Lung (tissue), 12 donors: ENCODE measurements around the gene TTLL3. TPM values are rescaled to one million over a fixed set of nuclear protein-coding genes. Genes with fewer than 3 reads are reported as not detected.
"Not testable (repeated sequence)": the region's sequence is repeated elsewhere in the genome, so short reads cannot be mapped to it uniquely, and the experiment has no call there.

Experiments used
- ATAC-seq: fragments of 200-7000 bp; cut with Tn5 transposase; one replicate; pipeline ENCODE4 v1.9.1; 2020; ENCODE audit warnings: moderate number of reproducible peaks; ENCODE audit not compliant: insufficient read depth, low FRiP score
- DNase-seq, 3 donors: peaks; one replicate each; pipeline ENCODE4 v3.0.0-alpha.2; 2013 to 2017
- H3K27ac ChIP-seq, 2 donors: one replicate each; pipeline ENCODE4 v1.5.1; 2013; ENCODE audit warnings: mild to moderate bottlenecking in 2 of 2, moderate library complexity in 2 of 2, control low read depth in 1 of 2, inconsistent platforms in 1 of 2, low read depth in 1 of 2, low read length in 1 of 2
- H3K27me3 ChIP-seq, 3 donors: one replicate each; pipeline ENCODE4 v1.5.1; 2013; ENCODE audit warnings: low read length in 2 of 3; ENCODE audit not compliant: control insufficient read depth in 3 of 3, insufficient read depth in 3 of 3
- H3K36me3 ChIP-seq, 4 donors: one replicate each; pipeline ENCODE4 v1.5.1; 2013; ENCODE audit warnings: low read length in 4 of 4, mild to moderate bottlenecking in 1 of 4, moderate library complexity in 1 of 4; ENCODE audit not compliant: control insufficient read depth in 4 of 4, insufficient read depth in 4 of 4
- H3K4me1 ChIP-seq, 5 donors: one replicate each; pipeline ENCODE4 v1.5.1; 2013; ENCODE audit warnings: low read length in 5 of 5, mild to moderate bottlenecking in 2 of 5, moderate library complexity in 1 of 5; ENCODE audit not compliant: control insufficient read depth in 5 of 5, insufficient read depth in 5 of 5
- H3K4me3 ChIP-seq: one replicate; pipeline ENCODE4 v1.5.1; 2013; ENCODE audit warnings: mild to moderate bottlenecking, control low read depth, moderate library complexity
- H3K9ac ChIP-seq, 2 donors: one replicate each; pipeline ENCODE4 v1.5.1; 2013; ENCODE audit warnings: low read length in 2 of 2, control low read depth in 1 of 2; ENCODE audit not compliant: insufficient read depth in 1 of 2
- H3K9me3 ChIP-seq, 4 donors: one replicate each; pipeline ENCODE4 v1.5.1; 2013; ENCODE audit warnings: low read length in 3 of 4, mild to moderate bottlenecking in 1 of 4, moderate library complexity in 1 of 4; ENCODE audit not compliant: control insufficient read depth in 4 of 4, insufficient read depth in 3 of 4
- WGBS, 2 donors: extraction: QIAGEN DNeasy Blood & Tissue Kit; methylation state at CpG; one replicate each; pipeline ENCODE4 v1.1.7; 2013; 5-methylcytosine and 5-hydroxymethylcytosine counted together
- polyA plus RNA-seq, 2 donors: library from polyadenylated mRNA; stranded (reverse); fragments of 200-250 nt; gene quantifications; one replicate each; pipeline ENCODE4 v1.2.1, GENCODE V29; 2013
- total RNA-seq, 2 donors: library from RNA; depleted of rRNA in 1 of 2; stranded (reverse); fragments of >200 nt in 1 of 2; gene quantifications; one replicate each; pipeline ENCODE4 v1.2.1, GENCODE V29; 2014 to 2021
- TF ChIP-seq, protein P1 (sequence below): IDR thresholded peaks from 2 replicates; pipeline ENCODE4 v1.5.1; 2012; ENCODE audit warnings: mild to moderate bottlenecking; ENCODE audit errors: control extremely low read depth, extremely low read depth
- donor health status: control.
- donor health status: control.
- donor health status: Bipolar disorder and iron deficiency.
- donor health status: healthy.
- donor health status: DM: yes; HTN: yes; CAD: no.

The TTLL3 gene
- total and polyA plus RNA-seq, 4 donors: 28.4 to 82.3 (median 37.5) TPM

DNA sequence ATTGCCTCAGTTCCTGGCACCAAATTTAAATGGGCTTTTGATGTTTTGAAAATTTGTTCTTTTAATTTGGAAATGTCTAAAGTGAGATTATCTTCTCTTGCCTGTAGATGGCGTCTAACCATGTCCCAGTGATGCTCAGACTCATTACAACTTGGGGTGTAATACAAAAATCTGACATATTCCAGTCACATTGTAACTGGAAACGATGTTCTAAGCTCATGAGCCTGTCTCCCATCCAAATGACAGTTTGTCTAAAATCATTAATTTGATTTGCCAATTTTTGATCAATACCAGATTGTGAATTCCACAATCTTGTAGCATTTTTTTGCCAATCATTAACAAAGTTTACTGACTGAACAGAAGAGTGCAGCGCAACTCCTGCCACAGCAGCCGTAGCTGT is 38.8 kb downstream of the TTLL3 start:
- not testable (repeated sequence) for H3K4me1 ChIP-seq, H3K36me3 ChIP-seq, H3K27ac ChIP-seq, H3K27me3 ChIP-seq, H3K9me3 ChIP-seq, ATAC-seq, H3K9ac ChIP-seq, H3K4me3 ChIP-seq
- TF ChIP-seq, protein P1, sequence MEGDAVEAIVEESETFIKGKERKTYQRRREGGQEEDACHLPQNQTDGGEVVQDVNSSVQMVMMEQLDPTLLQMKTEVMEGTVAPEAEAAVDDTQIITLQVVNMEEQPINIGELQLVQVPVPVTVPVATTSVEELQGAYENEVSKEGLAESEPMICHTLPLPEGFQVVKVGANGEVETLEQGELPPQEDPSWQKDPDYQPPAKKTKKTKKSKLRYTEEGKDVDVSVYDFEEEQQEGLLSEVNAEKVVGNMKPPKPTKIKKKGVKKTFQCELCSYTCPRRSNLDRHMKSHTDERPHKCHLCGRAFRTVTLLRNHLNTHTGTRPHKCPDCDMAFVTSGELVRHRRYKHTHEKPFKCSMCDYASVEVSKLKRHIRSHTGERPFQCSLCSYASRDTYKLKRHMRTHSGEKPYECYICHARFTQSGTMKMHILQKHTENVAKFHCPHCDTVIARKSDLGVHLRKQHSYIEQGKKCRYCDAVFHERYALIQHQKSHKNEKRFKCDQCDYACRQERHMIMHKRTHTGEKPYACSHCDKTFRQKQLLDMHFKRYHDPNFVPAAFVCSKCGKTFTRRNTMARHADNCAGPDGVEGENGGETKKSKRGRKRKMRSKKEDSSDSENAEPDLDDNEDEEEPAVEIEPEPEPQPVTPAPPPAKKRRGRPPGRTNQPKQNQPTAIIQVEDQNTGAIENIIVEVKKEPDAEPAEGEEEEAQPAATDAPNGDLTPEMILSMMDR: peak; percentile 8
- WGBS, 2 donors: 42 to 43% methylated on average over 4 of the region's 4 CpGs
- peak in 2 of 3 donors; percentile 42 to 50 for DNase-seq

DNA sequence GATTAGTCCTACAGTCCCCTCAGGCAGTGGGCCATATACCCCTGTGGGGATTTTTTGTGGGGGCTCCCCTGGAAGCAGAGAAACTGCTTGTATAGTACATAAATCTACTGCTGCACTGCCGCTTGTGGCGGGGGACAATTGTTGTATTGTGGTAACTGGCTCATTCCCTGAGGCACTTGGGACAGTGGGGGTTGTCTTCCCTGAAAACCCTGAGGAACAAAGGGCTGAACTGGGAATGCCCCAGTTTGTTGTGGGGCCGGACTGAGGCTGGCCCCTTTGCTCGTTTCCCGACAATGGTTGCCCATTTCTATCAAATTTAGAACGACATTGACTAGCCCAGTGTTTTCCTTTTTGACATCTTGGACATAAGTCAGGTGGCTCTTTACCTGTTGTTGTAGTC is 41.3 kb downstream of the TTLL3 start:
- not testable (repeated sequence) for H3K4me3 ChIP-seq, H3K27me3 ChIP-seq, H3K36me3 ChIP-seq, ATAC-seq, H3K9ac ChIP-seq, H3K27ac ChIP-seq, H3K9me3 ChIP-seq, DNase-seq, H3K4me1 ChIP-seq
- 88 to 93% methylated on average over 6 of the region's 6 CpGs for WGBS, 2 donors

DNA sequence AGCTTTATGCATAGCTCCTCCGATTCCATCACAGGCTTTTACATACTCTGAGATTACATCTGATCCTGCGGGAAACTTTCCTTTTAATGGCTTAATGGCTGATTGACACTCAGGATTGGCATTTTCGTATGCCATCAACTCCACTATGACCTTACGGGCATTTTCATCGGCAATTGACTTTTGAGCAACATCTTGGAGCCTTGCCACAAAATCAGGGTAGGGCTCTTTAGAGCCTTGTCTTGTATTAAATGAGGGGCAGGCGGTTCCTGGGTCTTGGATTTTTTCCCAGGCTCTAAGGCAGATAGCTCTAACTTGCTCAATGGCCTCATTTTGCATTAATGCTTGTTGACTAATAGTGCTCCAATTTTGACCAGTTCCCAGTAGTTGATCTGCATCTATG is 41.9 kb downstream of the TTLL3 start:
- H3K36me3 ChIP-seq, ATAC-seq, H3K9me3 ChIP-seq, H3K27ac ChIP-seq, DNase-seq, H3K4me1 ChIP-seq, H3K4me3 ChIP-seq, H3K27me3 ChIP-seq, H3K9ac ChIP-seq: not testable (repeated sequence)
- WGBS, 2 donors: 61 to 72% methylated on average over 6 of the region's 6 CpGs

DNA sequence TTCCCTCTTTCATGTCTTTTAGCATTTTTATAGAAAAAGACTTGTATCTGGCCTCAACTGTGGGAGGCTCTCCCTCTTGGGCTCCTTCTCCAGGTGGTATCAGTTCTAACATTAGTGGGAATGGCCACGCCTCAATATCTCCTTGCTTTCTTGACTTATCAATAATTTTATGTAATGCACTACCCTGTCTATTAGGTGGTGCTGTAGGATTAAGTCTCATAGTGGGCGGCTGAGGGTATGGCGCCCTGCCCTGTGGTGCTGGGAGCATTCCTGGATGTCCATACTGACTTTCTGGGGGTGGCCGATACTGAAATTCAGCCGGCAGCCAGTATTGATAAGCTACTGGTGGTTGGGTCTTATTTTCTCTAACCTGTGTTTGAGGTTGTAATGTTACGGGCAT is 42.5 kb downstream of the TTLL3 start:
- Histone ChIP-seq H3K27me3 (no peaks in the 10 kb centered on the region), H3K27ac (no peak overlapping the region), H3K4me1 (peaks cover 0 to 5% (median 2%) of the 10 kb centered on the region in 5 donors), H3K9ac (no peak overlapping the region), H3K4me3 (no peak overlapping the region), H3K36me3 (no peaks in the 10 kb centered on the region), H3K9me3 (no peaks in the 10 kb centered on the region)
- DNase-seq (no peak), ATAC-seq (no peak)
- TF ChIP-seq, protein P1: no peak
- 95 to 96% methylated on average over 6 of the region's 6 CpGs for WGBS, 2 donors

DNA sequence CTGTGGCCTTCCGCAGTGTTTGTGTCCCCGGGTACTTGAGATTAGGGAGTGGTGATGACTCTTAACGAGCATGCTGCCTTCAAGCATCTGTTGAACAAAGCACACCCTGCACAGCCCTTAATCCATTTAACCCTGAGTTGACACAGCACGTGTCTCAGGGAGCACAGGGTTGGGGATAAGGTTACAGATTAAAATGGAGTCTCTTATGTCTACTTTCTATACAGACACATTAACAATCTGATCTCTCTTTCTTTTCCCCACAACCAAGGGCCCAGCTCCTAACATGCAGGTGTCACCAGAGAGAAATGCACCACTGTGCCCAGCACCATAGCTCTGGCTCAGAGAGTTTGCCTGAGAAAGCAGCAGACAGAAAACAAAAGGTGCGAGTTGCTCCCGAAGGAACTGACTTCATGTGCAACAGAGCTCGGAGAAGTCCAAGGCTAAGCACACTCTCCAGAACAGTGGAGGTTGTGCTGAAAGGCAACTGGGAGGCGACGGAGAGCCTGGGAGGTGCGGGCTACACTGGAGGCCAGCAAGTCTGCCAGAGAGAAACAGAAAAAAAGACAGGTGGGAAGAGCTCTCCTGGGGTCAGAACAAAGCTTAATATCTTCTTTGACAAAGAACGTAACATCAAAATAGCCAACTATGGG is 44.4 kb downstream of the TTLL3 start:
- not testable (repeated sequence) for H3K9me3 ChIP-seq, H3K27me3 ChIP-seq, H3K9ac ChIP-seq, H3K36me3 ChIP-seq, DNase-seq, ATAC-seq, H3K4me1 ChIP-seq, H3K4me3 ChIP-seq
- H3K27ac ChIP-seq: peak overlapping the region in 1 of 2 donors; percentile 47
- 78 to 83% methylated on average over 11 of the region's 11 CpGs for whole genome bisulfite sequencing, 2 donors
